Stomach (tissue), 9 donors: ENCODE data around the gene SLBP. TPM values are rescaled to one million over a fixed set of nuclear protein-coding genes. Genes with fewer than 3 reads are reported as not detected.

Source experiments
- DNase-seq, 2 donors: peaks; one replicate each; pipeline versions ENCODE4 v3.0.0 to v3.0.0-alpha.2; 2013 to 2019
- H3K27ac ChIP-seq, 5 donors: fragments of 200-600 bp in 4 of 5; sonication (generic) in 4 of 5; one replicate each; pipeline ENCODE4 v1.5.1; 2013 to 2019; ENCODE audit warnings: mild to moderate bottlenecking in 1 of 5, moderate library complexity in 1 of 5
- H3K27me3 ChIP-seq, 3 donors: fragments of 200-600 bp; sonication (generic); one replicate each; pipeline ENCODE4 v1.5.1; 2017 to 2019; ENCODE audit warnings: mixed run types in 1 of 3
- H3K36me3 ChIP-seq, 4 donors: fragments of 200-600 bp; sonication (generic); 1 replicate in 3 of 4; 2 replicates in 1 of 4; pipeline ENCODE4 v1.5.1; 2016 to 2019
- H3K4me1 ChIP-seq, 4 donors: fragments of 200-600 bp; sonication (generic); one replicate each; pipeline ENCODE4 v1.5.1; 2016 to 2019
- H3K4me3 ChIP-seq, 4 donors: fragments of 200-600 bp; sonication (generic) in 3 of 4; one replicate each; pipeline ENCODE4 v1.5.1; 2016 to 2019; ENCODE audit warnings: mild to moderate bottlenecking in 1 of 4
- H3K9me3 ChIP-seq, 4 donors: fragments of 200-600 bp; sonication (generic); one replicate each; pipeline ENCODE4 v1.5.1; 2016 to 2019
- CTCF ChIP-seq, 7 experiments: fragments of 450-650 bp in 4 of 7; fragments of 200-600 bp in 3 of 7; sonication (generic) in 3 of 7; IDR thresholded peaks; one replicate each; pipeline ENCODE4 v1.5.1; 2016 to 2019; ENCODE audit warnings: antibody characterized with exemption in 7 of 7, control low read depth in 2 of 7, mild to moderate bottlenecking in 1 of 7
- EP300 ChIP-seq: sonication (generic); formaldehyde crosslinking; IDR thresholded peaks from one replicate; pipeline ENCODE4 v1.6.1; 2017; ENCODE audit warnings: antibody characterized with exemption
- POLR2A ChIP-seq, 4 donors: fragments of 450-650 bp; IDR thresholded peaks; one replicate each; pipeline ENCODE4 v1.6.1; 2016; ENCODE audit warnings: antibody characterized with exemption in 4 of 4, control low read depth in 2 of 4, mild to moderate bottlenecking in 1 of 4, moderate library complexity in 1 of 4
- POLR2AphosphoS5 ChIP-seq, 3 donors: sonication (generic); formaldehyde crosslinking; IDR thresholded peaks; one replicate each; pipeline ENCODE4 v1.6.1; 2016; ENCODE audit warnings: antibody characterized with exemption in 3 of 3
- WGBS, 5 donors: extraction: QIAGEN DNeasy Blood & Tissue Kit in 3 of 5; methylation state at CpG; one replicate each; pipeline versions ENCODE4 v1.1.5 to v1.1.7; 2013 to 2018; 5-methylcytosine and 5-hydroxymethylcytosine counted together
- intact Hi-C: fragments of 100-400 bp; cut with DNase I; formaldehyde crosslinking; loops from one replicate; pipeline ENCODE4 v1.15.1; 2023; ENCODE audit warnings: low total_unique reads
- polyA plus RNA-seq, 3 donors: library from polyadenylated mRNA; stranded (reverse); fragments of 200-250 nt; gene quantifications; one replicate each; pipeline ENCODE4 v1.2.3, GENCODE V29; 2013
- total RNA-seq, 5 donors: library from RNA; depleted of rRNA; stranded (reverse); fragments of >200 nt; gene quantifications; one replicate each; pipeline versions ENCODE4 v1.1.0 to v1.2.3, GENCODE V29; 2014 to 2016
- donor health status: healthy with polysubstance abuse.
- donor health status: Bipolar disorder and iron deficiency.
- donor health status: healthy.

The SLBP gene
- total and polyA plus RNA-seq, 8 donors, result 28.3 to 163 (median 38.1) TPM

DNA sequence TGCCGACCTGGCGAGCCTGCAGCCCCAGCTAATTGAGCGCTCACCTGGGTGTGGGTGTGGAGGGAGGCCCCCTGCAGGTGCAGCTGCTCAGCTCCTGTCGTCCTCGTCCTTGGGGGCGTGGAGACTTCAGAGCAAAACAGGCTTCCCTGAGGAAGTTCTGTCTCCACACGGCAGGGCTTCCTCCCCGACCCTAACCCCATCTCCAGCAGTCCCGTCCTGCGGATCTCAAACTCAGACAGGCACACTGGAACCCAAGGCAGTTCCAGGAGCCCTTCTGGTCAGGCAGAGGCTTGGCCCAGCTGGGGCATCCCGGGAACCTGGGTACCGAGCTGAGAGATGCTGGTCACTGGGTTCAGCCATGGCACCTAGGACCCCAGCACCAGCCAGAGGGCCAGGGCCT, 33.6 kb upstream of the SLBP start:
- peaks cover 0 to 42% (median 28%) of the 10 kb centered on the region in 4 donors for H3K36me3 ChIP-seq
- H3K9me3 ChIP-seq, result no peaks in the 10 kb centered on the region
- TF ChIP-seq POLR2AphosphoS5 (IDR thresholded peaks at IDR 0.05) (no peak), POLR2A (IDR thresholded peaks at IDR 0.05) (no peak), EP300 (no peak)
- H3K4me1 ChIP-seq, result peaks cover 16 to 26% (median 21%) of the 10 kb centered on the region in 4 donors
- no peak overlapping the region for H3K4me3 ChIP-seq
- DNase-seq, result no peak
- 82 to 88% (median 86%) methylated on average over 9 to 12 of the region's 12 CpGs for WGBS, 5 donors
- H3K27ac ChIP-seq, result no peak overlapping the region
- intact Hi-C loops, result loop anchor here (5.0 kb wide), 1 partner anchor 67 kb away; no protein-coding TSS in a partner anchor
- H3K27me3 ChIP-seq, result peaks cover 0 to 30% (median 4%) of the 10 kb centered on the region in 3 donors

DNA sequence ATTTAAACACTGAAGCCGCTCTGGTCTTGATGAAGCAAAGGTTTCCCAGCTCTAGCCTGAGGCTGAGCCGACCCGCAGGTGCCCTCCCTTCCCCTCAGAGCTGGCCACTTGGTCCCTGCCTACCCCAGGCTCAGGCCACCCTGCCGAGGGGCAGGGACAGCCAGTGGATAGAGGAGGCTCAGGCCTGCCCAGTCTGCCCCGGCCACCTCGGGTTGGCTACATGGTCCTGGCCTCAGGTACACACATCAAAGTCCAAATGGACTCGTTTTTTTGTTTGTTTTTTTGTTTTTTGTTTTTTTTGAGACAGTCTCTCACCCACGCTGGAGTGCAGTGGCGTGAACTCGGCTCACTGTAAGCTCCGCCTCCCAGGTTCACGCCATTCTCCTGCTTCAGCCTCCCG, 33.0 kb upstream of the SLBP start:
- H3K36me3 ChIP-seq, result peaks cover 2 to 47% (median 33%) of the 10 kb centered on the region in 4 donors
- H3K4me1 ChIP-seq, result peaks cover 16 to 26% (median 21%) of the 10 kb centered on the region in 4 donors
- WGBS, 5 donors, result 85 to 91% (median 89%) methylated on average over 13 of the region's 13 CpGs
- TF ChIP-seq POLR2A (IDR thresholded peaks at IDR 0.05), result no peak
- TF ChIP-seq POLR2AphosphoS5 (IDR thresholded peaks at IDR 0.05), result no peak
- TF ChIP-seq CTCF (IDR thresholded peaks at IDR 0.05), result no peak
- TF ChIP-seq EP300, result no peak
- H3K27me3 ChIP-seq, result peaks cover 0 to 27% (median 4%) of the 10 kb centered on the region in 3 donors
- H3K27ac ChIP-seq, result no peak overlapping the region
- no peaks in the 10 kb centered on the region for H3K9me3 ChIP-seq
- DNase-seq, result no peak
- no peak overlapping the region for H3K4me3 ChIP-seq
- intact Hi-C loops, result loop anchor here (5.0 kb wide), 1 partner anchor 67 kb away; no protein-coding TSS in a partner anchor

DNA sequence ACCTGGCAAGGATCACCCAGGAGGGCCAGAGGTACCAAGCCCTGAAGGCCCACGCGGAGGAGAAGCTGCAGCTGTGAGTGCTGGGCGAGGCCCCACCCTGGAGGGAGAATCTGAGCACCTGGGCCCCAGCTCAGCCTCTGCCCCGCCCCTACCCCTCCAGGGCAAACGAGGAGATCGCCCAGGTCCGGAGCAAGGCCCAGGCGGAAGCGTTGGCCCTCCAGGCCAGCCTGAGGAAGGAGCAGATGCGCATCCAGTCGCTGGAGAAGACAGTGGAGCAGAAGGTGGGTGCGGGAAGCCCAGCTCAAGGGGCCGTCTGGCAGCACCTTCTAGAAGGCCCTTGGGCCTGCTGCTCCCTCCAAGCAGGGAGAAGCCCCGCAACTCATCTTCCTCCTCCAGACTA, 32.4 kb upstream of the SLBP start:
- no peak for DNase-seq
- no peak overlapping the region for H3K27ac ChIP-seq
- peaks cover 0 to 21% (median 4%) of the 10 kb centered on the region in 3 donors for H3K27me3 ChIP-seq
- H3K36me3 ChIP-seq, result peaks cover 4 to 53% (median 37%) of the 10 kb centered on the region in 4 donors
- H3K9me3 ChIP-seq, result no peaks in the 10 kb centered on the region
- H3K4me3 ChIP-seq, result no peak overlapping the region
- peaks cover 16 to 26% (median 21%) of the 10 kb centered on the region in 4 donors for H3K4me1 ChIP-seq
- TF ChIP-seq POLR2A (IDR thresholded peaks at IDR 0.05) (no peak), POLR2AphosphoS5 (IDR thresholded peaks at IDR 0.05) (no peak), CTCF (IDR thresholded peaks at IDR 0.05) (no peak), EP300 (no peak)
- intact Hi-C loops, result no loop called here
- 78 to 85% (median 83%) methylated on average over 14 of the region's 14 CpGs for WGBS, 5 donors

- WGBS, 5 donors, result 80 to 96% (median 90%) methylated on average over 4 to 6 of the region's 6 CpGs
- intact Hi-C loops, result no loop called here
- Histone ChIP-seq H3K4me3 (no peak overlapping the region), H3K9me3 (peaks cover 0 to 3% (median 0%) of the 10 kb centered on the region in 4 donors), H3K4me1 (peaks cover 16 to 26% (median 21%) of the 10 kb centered on the region in 4 donors), H3K27ac (no peak overlapping the region), H3K27me3 (peaks cover 0 to 18% (median 4%) of the 10 kb centered on the region in 3 donors), H3K36me3 (peaks cover 4 to 59% (median 40%) of the 10 kb centered on the region in 4 donors)
- DNase-seq, result no peak
- TF ChIP-seq POLR2AphosphoS5 (IDR thresholded peaks at IDR 0.05) (no peak), CTCF (IDR thresholded peaks at IDR 0.05) (no peak), EP300 (no peak), POLR2A (IDR thresholded peaks at IDR 0.05) (no peak)
Observed at GRCh38 chr4:1743975-1744374, 31.9 kb upstream of the SLBP start.

DNA sequence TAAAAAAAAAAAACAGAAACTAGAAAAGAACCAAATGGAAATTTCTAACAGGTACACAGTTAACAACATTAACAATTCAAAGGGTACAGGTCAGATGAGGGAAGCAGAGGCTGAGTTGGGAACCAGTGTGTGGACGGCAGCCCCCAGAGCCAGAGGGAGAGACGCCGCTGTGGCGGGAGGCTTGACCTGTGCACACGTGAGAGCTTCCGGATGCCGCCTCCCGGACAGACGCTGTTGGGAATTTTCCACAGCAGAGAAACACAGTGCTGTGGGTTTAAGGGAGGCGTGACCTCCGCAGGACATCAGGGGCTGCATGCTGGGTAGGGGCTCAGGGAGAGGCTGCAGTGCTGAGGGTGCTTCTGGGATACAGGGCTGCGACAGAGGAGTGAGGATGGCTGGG, 31.4 kb upstream of the SLBP start:
- Histone ChIP-seq H3K27ac (no peak overlapping the region), H3K4me1 (peaks cover 13 to 22% (median 18%) of the 10 kb centered on the region in 4 donors), H3K9me3 (peaks cover 0 to 7% (median under 1%) of the 10 kb centered on the region in 4 donors), H3K36me3 (peaks cover 4 to 62% (median 42%) of the 10 kb centered on the region in 4 donors), H3K4me3 (no peak overlapping the region), H3K27me3 (peaks cover 0 to 13% (median 4%) of the 10 kb centered on the region in 3 donors)
- intact Hi-C loops, result no loop called here
- DNase-seq, result no peak
- whole genome bisulfite sequencing, 5 donors, result 71 to 96% (median 83%) methylated on average over 12 of the region's 12 CpGs
- TF ChIP-seq EP300, result no peak
- TF ChIP-seq POLR2AphosphoS5 (IDR thresholded peaks at IDR 0.05), result no peak
- TF ChIP-seq POLR2A (IDR thresholded peaks at IDR 0.05), result no peak
- TF ChIP-seq CTCF (IDR thresholded peaks at IDR 0.05), result no peak
